Kidney epithelial cell (primary cell): ENCODE data around the gene ARMH4. TPM values are rescaled to one million over a fixed set of nuclear protein-coding genes. Genes with fewer than 3 reads are reported as not detected.

Experiments
- DNase-seq: peaks from one replicate; pipeline ENCODE4 v3.0.0-alpha.2; 2010; ENCODE audit warnings: low read depth
- H3K27me3 ChIP-seq: 2 replicates; pipeline ENCODE4 v1.6.0; 2011; ENCODE audit warnings: low read length; ENCODE audit not compliant: control insufficient read depth, insufficient read depth
- H3K36me3 ChIP-seq: 2 replicates; pipeline ENCODE4 v1.5.1; 2011; ENCODE audit warnings: low read length; ENCODE audit not compliant: control insufficient read depth, insufficient read depth
- H3K4me3 ChIP-seq: 2 replicates; pipeline ENCODE4 v1.5.1; 2011; ENCODE audit warnings: low read depth, mild to moderate bottlenecking, control low read depth, low read length
- total RNA-seq: library from RNA; depleted of rRNA; stranded (reverse); fragments of >200 nt; gene quantifications from 2 replicates; pipeline ENCODE4 v1.2.3, GENCODE V29; 2015
- TF ChIP-seq, protein P1 (sequence below): IDR thresholded peaks from 2 replicates; pipeline ENCODE4 v1.5.1; 2011; ENCODE audit warnings: mild to moderate bottlenecking, moderate library complexity, low read length, control low read depth, inconsistent platforms; ENCODE audit not compliant: insufficient read depth, poor library complexity, severe bottlenecking

The ARMH4 gene
- total RNA-seq, 1 donor from 2014 or later = 4.1 TPM

DNA sequence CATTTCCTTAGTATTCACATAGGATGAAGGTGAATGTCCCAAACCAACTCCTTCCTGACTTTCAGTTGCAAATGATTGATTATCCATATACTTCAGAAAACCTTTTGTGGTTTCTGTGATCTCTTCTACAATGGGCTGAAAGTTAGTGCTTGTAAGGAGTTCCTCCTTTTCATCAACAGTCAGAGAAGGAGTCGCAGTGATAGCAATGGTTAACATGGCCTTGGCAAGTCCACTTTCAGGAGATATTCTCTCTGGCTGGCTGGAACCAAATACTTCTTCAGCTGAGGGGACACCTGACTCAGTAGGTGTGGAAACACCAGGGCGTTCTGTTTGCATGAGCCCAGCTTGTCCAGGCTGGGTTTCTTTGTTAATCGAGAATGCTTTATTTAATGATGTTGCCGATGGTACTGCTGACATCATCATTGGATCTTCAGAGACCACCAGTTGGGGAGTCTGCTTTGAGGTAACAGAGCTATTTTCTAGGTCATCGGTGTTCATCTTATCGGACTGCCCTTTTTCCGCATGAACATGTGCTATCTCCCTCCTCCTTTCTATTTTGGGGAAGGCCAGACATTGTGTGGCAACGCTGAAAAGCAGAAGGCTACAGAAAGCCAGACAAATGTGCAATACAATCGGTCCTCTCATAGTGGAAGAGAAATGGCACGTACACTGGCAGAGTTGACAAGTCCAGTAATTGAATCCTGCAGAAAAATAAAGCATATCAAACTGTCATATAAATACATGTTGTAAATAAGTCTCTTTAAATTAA, 13.1 kb downstream of the ARMH4 start:
- Histone ChIP-seq H3K27me3 (no peaks in the 10 kb centered on the region), H3K4me3 (no peak overlapping the region), H3K36me3 (peaks cover 1% of the 10 kb centered on the region)
- no peak for DNase-seq
- TF ChIP-seq, protein P1, sequence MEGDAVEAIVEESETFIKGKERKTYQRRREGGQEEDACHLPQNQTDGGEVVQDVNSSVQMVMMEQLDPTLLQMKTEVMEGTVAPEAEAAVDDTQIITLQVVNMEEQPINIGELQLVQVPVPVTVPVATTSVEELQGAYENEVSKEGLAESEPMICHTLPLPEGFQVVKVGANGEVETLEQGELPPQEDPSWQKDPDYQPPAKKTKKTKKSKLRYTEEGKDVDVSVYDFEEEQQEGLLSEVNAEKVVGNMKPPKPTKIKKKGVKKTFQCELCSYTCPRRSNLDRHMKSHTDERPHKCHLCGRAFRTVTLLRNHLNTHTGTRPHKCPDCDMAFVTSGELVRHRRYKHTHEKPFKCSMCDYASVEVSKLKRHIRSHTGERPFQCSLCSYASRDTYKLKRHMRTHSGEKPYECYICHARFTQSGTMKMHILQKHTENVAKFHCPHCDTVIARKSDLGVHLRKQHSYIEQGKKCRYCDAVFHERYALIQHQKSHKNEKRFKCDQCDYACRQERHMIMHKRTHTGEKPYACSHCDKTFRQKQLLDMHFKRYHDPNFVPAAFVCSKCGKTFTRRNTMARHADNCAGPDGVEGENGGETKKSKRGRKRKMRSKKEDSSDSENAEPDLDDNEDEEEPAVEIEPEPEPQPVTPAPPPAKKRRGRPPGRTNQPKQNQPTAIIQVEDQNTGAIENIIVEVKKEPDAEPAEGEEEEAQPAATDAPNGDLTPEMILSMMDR = no peak

GRCh38 chr14:58138031-58138713, 13.8 kb downstream of the ARMH4 start:
- DNase-seq = no peak

DNA sequence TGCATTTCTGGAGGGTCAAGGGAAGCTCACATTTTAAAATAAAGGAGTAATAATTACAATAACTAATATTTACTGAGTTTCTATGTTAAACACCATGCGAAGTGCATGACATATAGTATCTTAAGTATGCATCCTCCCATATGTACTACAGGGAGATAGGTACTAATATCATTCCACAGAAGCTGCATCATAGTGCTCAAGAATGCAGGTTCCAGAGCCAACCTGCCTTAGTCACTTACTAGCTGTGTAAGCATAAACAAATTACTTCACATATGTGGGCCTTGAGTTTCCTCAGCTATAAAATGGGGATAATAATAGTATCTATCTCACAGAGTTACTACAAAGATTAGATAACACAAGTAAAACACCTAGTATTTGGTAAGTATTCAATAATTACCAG, 18.3 kb downstream of the ARMH4 start:
- H3K27me3 ChIP-seq = no peaks in the 10 kb centered on the region
- H3K4me3 ChIP-seq = no peak overlapping the region
- peaks cover 1% of the 10 kb centered on the region for H3K36me3 ChIP-seq
- TF ChIP-seq, protein P1 = no peak
- no peak for DNase-seq

More at GRCh38 chr14:58138031-58138713, 13.8 kb downstream of the ARMH4 start:
- TF ChIP-seq, protein P1 = no peak
- peaks cover 1% of the 10 kb centered on the region for H3K36me3 ChIP-seq
- no peak overlapping the region for H3K4me3 ChIP-seq
- H3K27me3 ChIP-seq = no peaks in the 10 kb centered on the region

- no peak overlapping the region for H3K4me3 ChIP-seq
- no peaks in the 10 kb centered on the region for H3K36me3 ChIP-seq
- DNase-seq = no peak
- TF ChIP-seq, protein P1 = no peak
- H3K27me3 ChIP-seq = no peaks in the 10 kb centered on the region
Measured at GRCh38 chr14:58131386-58131785, 20.6 kb downstream of the ARMH4 start.

GRCh38 chr14:58130116-58130782, 21.8 kb downstream of the ARMH4 start:
- TF ChIP-seq, protein P1 = no peak
- Histone ChIP-seq H3K36me3 (no peaks in the 10 kb centered on the region), H3K27me3 (no peaks in the 10 kb centered on the region), H3K4me3 (no peak overlapping the region)
- no peak for DNase-seq
